K562 (cell line): ENCODE results near the gene CORO2A. TPM values are rescaled to one million over a fixed set of nuclear protein-coding genes. Genes with fewer than 3 reads are reported as not detected.

Experiments
- ATAC-seq: fragments of 200-7000 bp; cut with Tn5 transposase; 3 replicates; pipeline ENCODE4 v1.9.1; 2020; ENCODE audit warnings: moderate library complexity
- BruUV-seq: library from RNA; stranded (reverse); fragments of 400-500 nt; replicated peaks from 2 replicates; lab custom pipeline; 2021; lab: Mats Ljungman, UMichigan
- CTCF ChIA-PET: fragments of 300-600 bp; formaldehyde crosslinking; extraction: SDS; loops from one replicate; lab custom pipeline; 2021; ENCODE audit warnings: low intra/inter-chr PET ratio; lab: Yijun Ruan, JAX
- POLR2A ChIA-PET: fragments of 300-600, 350-650 bp; sonication (Branson Sonifier 250); formaldehyde crosslinking; extraction: SDS; loops from one replicate; lab custom pipeline; 2021; ENCODE audit warnings: antibody characterized with exemption, inconsistent platforms; lab: Yijun Ruan, JAX
- DNase-seq, 4 experiments: peaks; one replicate each; pipeline versions ENCODE4 v3.0.0 to v3.0.0-alpha.2; 2011 to 2018; ENCODE audit warnings: low spot score in 3 of 4, mixed read lengths in 3 of 4; ENCODE audit errors: extremely low read depth in 1 of 4
- FAIRE-seq: peaks from 2 replicates; lab custom pipeline; 2011; peaks lifted over from hg19 to GRCh38; lab: Jason Lieb, UNC
- H2AFZ ChIP-seq: 2 replicates; pipeline ENCODE4 v1.6.0; 2011; ENCODE audit warnings: low read depth, low read length, control low read depth, inconsistent platforms
- H3K27ac ChIP-seq: fragments of 200-600 bp; 3 replicates; pipeline ENCODE4 v1.8.0; 2011; ENCODE audit warnings: low read depth, mild to moderate bottlenecking, control low read depth, inconsistent platforms, low read length, moderate library complexity, mixed read lengths; ENCODE audit errors: extremely low read depth
- H3K27me3 ChIP-seq, 2 experiments: fragments of 300-600 bp in 1 of 2; 2 replicates in 1 of 2; 3 replicates in 1 of 2; pipeline versions ENCODE4 v1.6.0 to v1.8.0; 2011; ENCODE audit warnings: inconsistent platforms in 2 of 2, low read length in 2 of 2, mild to moderate bottlenecking in 1 of 2, mixed read lengths in 1 of 2, moderate library complexity in 1 of 2; ENCODE audit not compliant: control insufficient read depth in 2 of 2, insufficient read depth in 2 of 2
- H3K36me3 ChIP-seq: fragments of 300-600 bp; 3 replicates; pipeline ENCODE4 v1.8.0; 2011; ENCODE audit warnings: mild to moderate bottlenecking, low read length, inconsistent platforms; ENCODE audit not compliant: control insufficient read depth, insufficient read depth
- H3K4me1 ChIP-seq, 2 experiments: fragments of 200-600 bp in 1 of 2; replicated peaks in 1 of 2; 2 replicates in 1 of 2; 3 replicates in 1 of 2; pipeline versions ENCODE4 v1.5.1 to v1.8.0; 2011; ENCODE audit warnings: inconsistent platforms in 2 of 2, low read length in 2 of 2, mild to moderate bottlenecking in 1 of 2, mixed read lengths in 1 of 2, moderate library complexity in 1 of 2; ENCODE audit not compliant: control insufficient read depth in 2 of 2, insufficient read depth in 2 of 2
- H3K4me2 ChIP-seq: 2 replicates; pipeline ENCODE4 v1.6.1; 2011; ENCODE audit warnings: low read length, control low read depth, inconsistent platforms, mixed read lengths; ENCODE audit not compliant: insufficient read depth
- H3K4me3 ChIP-seq: fragments of 200-600 bp; sonication (generic), shearing (Covaris generic); 2 replicates; pipeline ENCODE4 v1.5.1; 2016; ENCODE audit warnings: control low read depth, inconsistent platforms
- H3K79me2 ChIP-seq: fragments of 200-600 bp; 3 replicates; pipeline ENCODE4 v1.8.0; 2011; ENCODE audit warnings: low read length, inconsistent platforms; ENCODE audit not compliant: control insufficient read depth, insufficient read depth
- H3K9ac ChIP-seq, 2 experiments: 2 replicates each; pipeline versions ENCODE4 v1.6.0 to v1.6.1; 2011; ENCODE audit warnings: low read depth in 2 of 2, low read length in 2 of 2, control low read depth in 1 of 2, inconsistent platforms in 1 of 2, mild to moderate bottlenecking in 1 of 2, mixed read lengths in 1 of 2; ENCODE audit not compliant: insufficient read depth in 1 of 2
- H3K9me1 ChIP-seq: one replicate; pipeline ENCODE4 v1.6.0; 2011; ENCODE audit warnings: inconsistent platforms, mild to moderate bottlenecking, low read length, moderate library complexity; ENCODE audit not compliant: control insufficient read depth, insufficient read depth
- H3K9me3 ChIP-seq: replicated peaks from 2 replicates; pipeline ENCODE4 v1.5.1; 2011; ENCODE audit warnings: low read depth, low read length, inconsistent platforms; ENCODE audit not compliant: control insufficient read depth, insufficient read depth
- H4K20me1 ChIP-seq: replicated peaks from 2 replicates; pipeline ENCODE4 v1.6.1; 2011; ENCODE audit warnings: low read length, inconsistent platforms, mixed read lengths; ENCODE audit not compliant: control insufficient read depth, insufficient read depth
- CTBP1 ChIP-seq: fragments of 450-650 bp; IDR thresholded peaks from 2 replicates; pipeline ENCODE4 v1.6.1; 2016; ENCODE audit warnings: borderline replicate concordance
- HMBOX1 ChIP-seq: sonication (generic); IDR thresholded peaks from 2 replicates; pipeline ENCODE4 v1.6.1; 2016
- JUND ChIP-seq, 2 experiments: IDR thresholded peaks; 2 replicates in 1 of 2; 3 replicates in 1 of 2; pipeline ENCODE4 v1.6.1; 2011; ENCODE audit warnings: borderline replicate concordance in 2 of 2, low read depth in 2 of 2, low read length in 2 of 2, improper control_type of control experiment in 1 of 2, missing biosample characterization in 1 of 2, missing genetic modification characterization in 1 of 2, missing genetic modification reagents in 1 of 2
- MEIS2 ChIP-seq: fragments of 450-650 bp; IDR thresholded peaks from 2 replicates; pipeline ENCODE4 v1.6.1; 2014; ENCODE audit warnings: mild to moderate bottlenecking; ENCODE audit not compliant: partially characterized antibody
- PBX2 ChIP-seq, 2 experiments: IDR thresholded peaks in 1 of 2; conservative IDR thresholded peaks in 1 of 2; 2 replicates each; pipeline ENCODE4 v1.6.1; 2016; ENCODE audit warnings: low read depth in 2 of 2, mild to moderate bottlenecking in 1 of 2, missing compliant biosample characterization in 1 of 2, missing genetic modification characterization in 1 of 2, moderate library complexity in 1 of 2
- RAD21 ChIP-seq, 2 experiments: fragments of 250-450 bp in 1 of 2; fragments of 450-650 bp in 1 of 2; sonication (Bioruptor Pico) in 1 of 2; formaldehyde crosslinking in 1 of 2; IDR thresholded peaks in 1 of 2; conservative IDR thresholded peaks in 1 of 2; 2 replicates each; pipeline versions ENCODE4 v1.4.0 to v1.8.0; 2020 to 2022; ENCODE audit warnings: mild to moderate bottlenecking in 2 of 2, moderate library complexity in 1 of 2
- SP1 ChIP-seq: sonication (generic); formaldehyde crosslinking; IDR thresholded peaks from 2 replicates; pipeline ENCODE4 v1.8.1; 2022; ENCODE audit warnings: mild to moderate bottlenecking, missing genetic modification reagents
- ZNF384 ChIP-seq: IDR thresholded peaks from 2 replicates; pipeline ENCODE4 v1.6.1; 2012; ENCODE audit warnings: low read depth, low read length, improper control_type of control experiment
- ZNF395 ChIP-seq: fragments of 200-800 bp; sonication (Bioruptor generic); IDR thresholded peaks from 2 replicates; pipeline ENCODE4 v1.6.1; 2017; ENCODE audit warnings: missing genetic modification characterization, missing compliant biosample characterization
- ZNF518B ChIP-seq: fragments of 250-450 bp; sonication (Bioruptor Pico); IDR thresholded peaks from 2 replicates; pipeline ENCODE4 v1.5.0; 2021; ENCODE audit warnings: mild to moderate bottlenecking, moderate library complexity
- WGBS: fragments of 100-300 bp; shearing (Covaris generic); methylation state at CpG from one replicate; pipeline ENCODE4 v1.1.6; 2016; ENCODE audit warnings: low coverage, mixed read lengths; ENCODE audit not compliant: insufficient coverage; ENCODE audit errors: missing lambda C conversion rate; 5-methylcytosine and 5-hydroxymethylcytosine counted together
- in situ Hi-C: fragments of 300-500 bp; cut with MboI; formaldehyde crosslinking; loops from 4 replicates; pipeline ENCODE4 v1.15.0; 2018; ENCODE audit warnings: inconsistent platforms, mixed read lengths
- intact Hi-C: fragments of 100-400 bp; cut with micrococcal nuclease; formaldehyde crosslinking; loops from 2 replicates; pipeline ENCODE4 v1.14.2; 2022
- polyA plus RNA-seq, 8 experiments: library from polyadenylated mRNA; depleted of rRNA in 4 of 8; stranded (reverse) in 5 of 8; unstranded in 3 of 8; fragments of >200 nt; fragmentation: Nextera tagmentation in 2 of 8; fragmentation: Illumina TruSeq in 1 of 8; extraction: Ambion mirVana in 2 of 8; extraction: Trizol in 1 of 8; gene quantifications; 2 replicates each; pipeline versions ENCODE4 v1.2.1 to v1.2.3, GENCODE V29; 2011 to 2014; ENCODE audit warnings: inconsistent platforms in 1 of 8, missing spikeins in 1 of 8
- total RNA-seq, 7 experiments: library from RNA; depleted of rRNA in 6 of 7; stranded (reverse); fragments of >200 nt in 6 of 7; fragmentation: Illumina TruSeq in 2 of 7; extraction: Trizol in 2 of 7; gene quantifications; 2 replicates each; pipeline versions ENCODE4 v1.2.1 to v1.2.3, GENCODE V29; 2011 to 2021; ENCODE audit warnings: low replicate concordance in 1 of 7

The CORO2A gene
- total and polyA plus RNA-seq, 9 of the 15 experiments (the other 6 are each of a cell fraction or from before 2014, with no cell fraction given) = 9.5 to 26.6 (median 18.0) TPM

GRCh38 chr9:98234245-98234825 is 41.9 kb upstream of the CORO2A start:
- BruUV-seq = no TSS peak
- Histone ChIP-seq H2AFZ (no peak overlapping the region), H4K20me1 (no peaks in the 10 kb centered on the region), H3K27ac (no peak overlapping the region), H3K4me3 (no peak overlapping the region), H3K4me1 (peaks cover 24 to 29% of the 10 kb centered on the region in 2 experiments; a peak in 4 of 5 replicates), H3K27me3 (no peaks in the 10 kb centered on the region), H3K4me2 (no peak overlapping the region; the same call in 1 of the 2 replicates), H3K79me2 (no peaks in the 10 kb centered on the region; the same call in 2 of the 3 replicates), H3K9ac (peak overlapping the region in 1 of 2 experiments; percentile 73; a peak in 1 of 4 replicates), H3K36me3 (peaks cover 21% of the 10 kb centered on the region; the same call in 2 of the 3 replicates), H3K9me3 (no peaks in the 10 kb centered on the region), H3K9me1 (no peaks in the 10 kb centered on the region)
- FAIRE-seq (peak; percentile 23), ATAC-seq (peak; percentile 55), DNase-seq (no peak)
- intact Hi-C loops = no loop called here
- ChIA-PET CTCF (interaction anchor here (0.6 kb wide), 1 partner anchor 159 kb away, joined by 3 read pairs; no protein-coding TSS in a partner anchor), POLR2A (interaction anchor here (0.6 to 2.0 kb wide), 11 partner anchors 9 to 558 kb away, joined by 3 to 9 read pairs (median 4); no protein-coding TSS in a partner anchor)
- in situ Hi-C loops = no loop called here
- WGBS = 64% methylated on average over 9 of the region's 9 CpGs
- TF ChIP-seq RAD21 (CRISPR knock-in tag; conservative IDR thresholded peaks at IDR 0.05 in 1 of 2, IDR thresholded peaks at IDR 0.05 in 1 of 2) (peak in 1 of 2 experiments; percentile 17; a peak in 1 of 4 replicates), HMBOX1 (peak; percentile 25; the same call in 1 of the 2 replicates), PBX2 (CRISPR knock-in tag; IDR thresholded peaks at IDR 0.05; ENCODE audit: low read depth) (no peak), PBX2 (tag; conservative IDR thresholded peaks at IDR 0.05; ENCODE audit: low read depth) (peak; percentile 31; the same call in 1 of the 2 replicates), ZNF384 (no peak), SP1 (CRISPR knock-in tag) (0 out of 2 replicates have a peak, but pooled peaks have one; percentile 42), ZNF518B (CRISPR knock-in tag) (no peak), MEIS2 (peak; percentile 46), CTBP1 (no peak), JUND (IDR thresholded peaks at IDR 0.05; ENCODE audit: borderline replicate concordance, low read depth, low read length) (no peak), JUND (tag; IDR thresholded peaks at IDR 0.05; ENCODE audit: borderline replicate concordance, low read depth, low read length) (0 out of 3 replicates have a peak, but pooled peaks have one; percentile 16), ZNF395 (CRISPR knock-in tag) (no peak)
